Right atrium auricular region (tissue), 2 donors: ENCODE data around the gene IMP4. TPM values are rescaled to one million over a fixed set of nuclear protein-coding genes. Genes with fewer than 3 reads are reported as not detected.

Experiments used
- DNase-seq: peaks from one replicate; pipeline ENCODE4 v3.0.0-alpha.2; 2019; ENCODE audit warnings: low spot score
- H3K27ac ChIP-seq, 2 donors: fragments of 200-600 bp; sonication (generic); 1 replicate in 1 of 2; 2 replicates in 1 of 2; pipeline ENCODE4 v1.5.1; 2016 to 2019
- H3K27me3 ChIP-seq, 2 donors: fragments of 200-600 bp; sonication (generic); one replicate each; pipeline versions ENCODE4 v1.5.1 to v1.6.0; 2017 to 2019
- H3K36me3 ChIP-seq: fragments of 200-600 bp; sonication (generic); one replicate; pipeline ENCODE4 v1.5.1; 2016
- H3K4me1 ChIP-seq, 2 donors: fragments of 200-600 bp; sonication (generic); one replicate each; pipeline versions ENCODE4 v1.5.1 to v1.6.0; 2017 to 2019
- H3K4me3 ChIP-seq, 2 donors: fragments of 200-600 bp; sonication (generic); 1 replicate in 1 of 2; 2 replicates in 1 of 2; pipeline ENCODE4 v1.5.1; 2017 to 2019; ENCODE audit warnings: mild to moderate bottlenecking in 1 of 2, moderate library complexity in 1 of 2
- H3K9me3 ChIP-seq, 2 donors: fragments of 200-600 bp; sonication (generic); one replicate each; pipeline ENCODE4 v1.5.1; 2019
- CTCF ChIP-seq, 2 donors: fragments of 200-600 bp; sonication (generic); IDR thresholded peaks; one replicate each; pipeline ENCODE4 v1.5.1; 2019; ENCODE audit warnings: antibody characterized with exemption in 2 of 2
- total RNA-seq, 2 donors: library from RNA; depleted of rRNA; stranded (reverse); fragments of >200 nt; gene quantifications; one replicate each; pipeline ENCODE4 v1.1.0, GENCODE V29; 2016

Gene IMP4
- total RNA-seq, 2 donors from 2014 or later, result 66.6 to 86.9 TPM

GRCh38 chr2:130304726-130305125 is 38.0 kb upstream of the IMP4 start:
- Histone ChIP-seq H3K36me3 (no peaks in the 10 kb centered on the region), H3K4me1 (no peaks in the 10 kb centered on the region), H3K27me3 (no peaks in the 10 kb centered on the region), H3K9me3 (no peaks in the 10 kb centered on the region), H3K27ac (no peak overlapping the region), H3K4me3 (no peak overlapping the region)
- TF ChIP-seq CTCF (IDR thresholded peaks at IDR 0.05), result no peak
- no peak for DNase-seq

- H3K27ac ChIP-seq, result no peak overlapping the region
- no peaks in the 10 kb centered on the region for H3K36me3 ChIP-seq
- no peaks in the 10 kb centered on the region for H3K27me3 ChIP-seq
- no peaks in the 10 kb centered on the region for H3K9me3 ChIP-seq
- TF ChIP-seq CTCF (IDR thresholded peaks at IDR 0.05), result no peak
- DNase-seq, result no peak
- H3K4me3 ChIP-seq, result no peak overlapping the region
- H3K4me1 ChIP-seq, result no peaks in the 10 kb centered on the region
Measured at GRCh38 chr2:130307850-130308249, 34.8 kb upstream of the IMP4 start.

GRCh38 chr2:130310881-130311280 is 31.8 kb upstream of the IMP4 start:
- Histone ChIP-seq H3K27ac (no peak overlapping the region), H3K4me1 (no peaks in the 10 kb centered on the region), H3K9me3 (no peaks in the 10 kb centered on the region), H3K4me3 (no peak overlapping the region), H3K36me3 (no peaks in the 10 kb centered on the region), H3K27me3 (no peaks in the 10 kb centered on the region)
- DNase-seq, result no peak
- no peak for TF ChIP-seq CTCF (IDR thresholded peaks at IDR 0.05)

GRCh38 chr2:130313812-130314334 is 28.8 kb upstream of the IMP4 start:
- Histone ChIP-seq H3K4me3 (no peak overlapping the region), H3K27ac (no peak overlapping the region), H3K36me3 (no peaks in the 10 kb centered on the region), H3K9me3 (no peaks in the 10 kb centered on the region), H3K27me3 (no peaks in the 10 kb centered on the region), H3K4me1 (no peaks in the 10 kb centered on the region)
- DNase-seq, result no peak
- TF ChIP-seq CTCF (IDR thresholded peaks at IDR 0.05), result no peak

- H3K4me3 ChIP-seq, result no peak overlapping the region
- H3K4me1 ChIP-seq, result no peaks in the 10 kb centered on the region
- no peak for TF ChIP-seq CTCF (IDR thresholded peaks at IDR 0.05)
- H3K27me3 ChIP-seq, result no peaks in the 10 kb centered on the region
- H3K27ac ChIP-seq, result no peak overlapping the region
- H3K9me3 ChIP-seq, result no peaks in the 10 kb centered on the region
- no peak for DNase-seq
- no peaks in the 10 kb centered on the region for H3K36me3 ChIP-seq
Measured at GRCh38 chr2:130314377-130314776, 28.3 kb upstream of the IMP4 start.

GRCh38 chr2:130316596-130316995 is 26.1 kb upstream of the IMP4 start:
- TF ChIP-seq CTCF (IDR thresholded peaks at IDR 0.05), result no peak
- Histone ChIP-seq H3K27ac (no peak overlapping the region), H3K9me3 (no peaks in the 10 kb centered on the region), H3K27me3 (no peaks in the 10 kb centered on the region), H3K4me3 (no peak overlapping the region), H3K4me1 (no peaks in the 10 kb centered on the region), H3K36me3 (no peaks in the 10 kb centered on the region)
- DNase-seq, result no peak
